H1 (cell line): Measurements from ENCODE around the gene CDK15. TPM values are rescaled to one million over a fixed set of nuclear protein-coding genes. Genes with fewer than 3 reads are reported as not detected.

Experiments used
- CBX8 ChIP-seq: fragments of 300-800, 300-1000 bp; sonication (generic); IDR thresholded peaks from 2 replicates; pipeline ENCODE4 v1.7.1; 2016; ENCODE audit warnings: low read depth, low read length, borderline replicate concordance
- E2F6 ChIP-seq: IDR thresholded peaks from 2 replicates; pipeline ENCODE4 v1.6.1; 2012; ENCODE audit warnings: inconsistent platforms
- POU5F1 ChIP-seq: IDR thresholded peaks from 2 replicates; pipeline ENCODE4 v1.6.1; 2011; ENCODE audit warnings: low read depth, mild to moderate bottlenecking, low read length, moderate library complexity
- RNF2 ChIP-seq: fragments of 200-900, 300-1000 bp; sonication (generic); IDR thresholded peaks from 2 replicates; pipeline ENCODE4 v1.7.1; 2016; ENCODE audit warnings: borderline replicate concordance, low read depth, mild to moderate bottlenecking, antibody characterized with exemption, low read length; ENCODE audit not compliant: poor library complexity, severe bottlenecking; ENCODE audit errors: missing control alignments
- polyA plus RNA-seq, 7 experiments: library from polyadenylated mRNA; depleted of rRNA in 3 of 7; stranded (reverse) in 5 of 7; unstranded in 2 of 7; fragments of >200 nt in 5 of 7; fragments of 200-250 nt in 2 of 7; gene quantifications; 1 replicate in 5 of 7; 2 replicates in 1 of 7; 4 replicates in 1 of 7; pipeline versions ENCODE4 v1.2.1 to v1.2.3, GENCODE V29; 2011 to 2013; ENCODE audit warnings: missing spikeins in 2 of 7, mixed read lengths in 2 of 7
- total RNA-seq: library from RNA; stranded (reverse); fragmentation: NEBNext Ultra II Directional; extraction: Animal tissue kit (Norgen Biotek cat#: 25700); gene quantifications from 2 replicates; pipeline ENCODE4 v1.2.1, GENCODE V29; 2021

Gene CDK15
- total and polyA plus RNA-seq, 2 of the 8 experiments (the other 6 are each of a cell fraction or from before 2014, with no cell fraction given) = 0.03 TPM; not detected in 1

GRCh38 chr2:201775326-201775725, 31.0 kb upstream of the CDK15 start (continued):
- no peak for TF ChIP-seq RNF2
- TF ChIP-seq POU5F1 = no peak
- TF ChIP-seq CBX8 = no peak
- TF ChIP-seq E2F6 = no peak
- TF ChIP-seq, all 59 proteins: peak for 0
